Forelimb muscle (tissue), 1 donor: Measurements from ENCODE around the gene EPPIN. TPM values are rescaled to one million over a fixed set of nuclear protein-coding genes. Genes with fewer than 3 reads are reported as not detected.

Source experiments
- polyA plus RNA-seq: library from polyadenylated mRNA; unstranded; fragments of 120-200 nt; gene quantifications from one replicate; pipeline ENCODE4 v1.2.1, GENCODE V29; 2013; ENCODE audit not compliant: insufficient read length

Gene EPPIN
- polyA plus RNA-seq, 1 donor = not detected

Other genes starting within 250 kb of the EPPIN start
- not detected for gene RBPJL, start 240.6 kb downstream of the EPPIN start, polyA plus RNA-seq
- 0.57 TPM for gene MATN4, start 239.1 kb downstream of the EPPIN start, polyA plus RNA-seq
- gene SDC4, start 199.0 kb downstream of the EPPIN start, polyA plus RNA-seq = 8.5 TPM
- 14.2 TPM for gene SYS1, start 184.2 kb downstream of the EPPIN start, polyA plus RNA-seq
- 0.68 TPM for gene TP53TG5, start 169.1 kb downstream of the EPPIN start, polyA plus RNA-seq
- 30.5 TPM for gene DBNDD2, start 139.1 kb downstream of the EPPIN start, polyA plus RNA-seq
- gene PIGT, start 131.3 kb downstream of the EPPIN start, polyA plus RNA-seq = 70.1 TPM
- gene WFDC2, start 77.6 kb downstream of the EPPIN start, polyA plus RNA-seq = 0.25 TPM
- not detected for gene SPINT3, start 31.8 kb downstream of the EPPIN start, polyA plus RNA-seq
- gene WFDC6, start 7.9 kb downstream of the EPPIN start, polyA plus RNA-seq = not detected
- gene WFDC8, start 31.9 kb upstream of the EPPIN start, polyA plus RNA-seq = not detected
- gene WFDC10A, start 82.3 kb upstream of the EPPIN start, polyA plus RNA-seq = not detected
- gene WFDC9, start 83.9 kb upstream of the EPPIN start, polyA plus RNA-seq = not detected
- not detected for gene WFDC11, start 122.8 kb upstream of the EPPIN start, polyA plus RNA-seq
- gene WFDC13, start 154.6 kb upstream of the EPPIN start, polyA plus RNA-seq = not detected
- gene WFDC10B, start 157.6 kb upstream of the EPPIN start, polyA plus RNA-seq = not detected
- not detected for gene SPINT4, start 174.9 kb upstream of the EPPIN start, polyA plus RNA-seq
- gene WFDC3, start 244.5 kb upstream of the EPPIN start, polyA plus RNA-seq = 1.4 TPM
- 58.8 TPM for gene DNTTIP1, start 244.6 kb upstream of the EPPIN start, polyA plus RNA-seq